ENCODE measurements around the gene ANGPTL8. TPM values are rescaled to one million over a fixed set of nuclear protein-coding genes. Genes with fewer than 3 reads are reported as not detected.
A peak's percentile ranks its signal among the peaks of the same experiment; 100 is the strongest.

Gene ANGPTL8
- total RNA-seq, 1 donor from 2014 or later = not detected

DNA sequence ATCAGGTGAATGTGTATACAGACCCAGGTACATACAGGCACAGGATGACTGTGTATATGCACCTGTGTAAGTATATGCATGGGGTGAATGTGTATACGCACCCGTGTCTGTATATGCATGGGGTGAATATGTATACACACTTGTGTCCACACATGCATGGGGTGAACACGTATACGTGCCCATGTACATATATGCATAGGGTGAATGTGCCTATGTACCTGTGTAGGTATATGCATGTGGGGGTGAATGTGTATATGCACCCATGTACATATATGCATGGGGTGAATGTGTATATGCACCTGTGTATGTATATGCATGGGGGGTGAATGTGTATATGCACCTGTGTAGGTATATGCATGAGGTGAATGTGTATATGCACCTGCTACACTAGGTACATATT, 6.9 kb upstream of the ANGPTL8 start:
- H3K27me3 Mint-ChIP-seq (ENCODE audit: insufficient read depth) = no peaks in the 10 kb centered on the region

DNA sequence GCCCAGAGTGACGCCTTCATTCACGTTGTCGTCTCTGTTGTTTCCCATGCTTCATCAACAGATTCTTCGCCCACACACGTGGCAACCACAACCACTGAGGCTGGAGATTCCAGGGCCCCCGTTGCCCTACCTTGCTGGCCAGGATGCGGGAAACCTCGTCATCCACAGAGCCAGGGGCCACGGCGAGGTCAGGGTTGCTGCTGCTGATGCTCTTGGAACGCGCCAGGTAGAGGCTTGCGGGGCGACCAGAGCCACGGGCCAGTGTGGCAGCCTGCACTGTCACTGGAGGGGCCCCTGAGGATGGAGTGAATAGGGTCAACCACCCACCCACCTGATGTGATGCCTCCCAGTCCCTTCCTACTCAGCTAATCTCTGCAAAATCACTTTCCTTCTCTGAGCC, 6.3 kb upstream of the ANGPTL8 start:
- intact Hi-C loops (cut with micrococcal nuclease) = no loop called here
- Mint-ChIP-seq H3K36me3 (ENCODE audit: low read depth) (no peaks in the 10 kb centered on the region), H3K27ac (no peak overlapping the region)

More for the DNA sequence above, 6.9 kb upstream of the ANGPTL8 start:
- no peaks in the 10 kb centered on the region for H3K4me1 Mint-ChIP-seq (ENCODE audit: low read depth)
- H3K27ac Mint-ChIP-seq = no peak overlapping the region
- intact Hi-C loops (cut with micrococcal nuclease) = no loop called here
- no peaks in the 10 kb centered on the region for H3K36me3 Mint-ChIP-seq (ENCODE audit: low read depth)
- H3K9me3 Mint-ChIP-seq = no peaks in the 10 kb centered on the region
- H3K4me3 Mint-ChIP-seq = no peak overlapping the region
- DNase-seq (ENCODE audit: low spot score) = no peak

DNA sequence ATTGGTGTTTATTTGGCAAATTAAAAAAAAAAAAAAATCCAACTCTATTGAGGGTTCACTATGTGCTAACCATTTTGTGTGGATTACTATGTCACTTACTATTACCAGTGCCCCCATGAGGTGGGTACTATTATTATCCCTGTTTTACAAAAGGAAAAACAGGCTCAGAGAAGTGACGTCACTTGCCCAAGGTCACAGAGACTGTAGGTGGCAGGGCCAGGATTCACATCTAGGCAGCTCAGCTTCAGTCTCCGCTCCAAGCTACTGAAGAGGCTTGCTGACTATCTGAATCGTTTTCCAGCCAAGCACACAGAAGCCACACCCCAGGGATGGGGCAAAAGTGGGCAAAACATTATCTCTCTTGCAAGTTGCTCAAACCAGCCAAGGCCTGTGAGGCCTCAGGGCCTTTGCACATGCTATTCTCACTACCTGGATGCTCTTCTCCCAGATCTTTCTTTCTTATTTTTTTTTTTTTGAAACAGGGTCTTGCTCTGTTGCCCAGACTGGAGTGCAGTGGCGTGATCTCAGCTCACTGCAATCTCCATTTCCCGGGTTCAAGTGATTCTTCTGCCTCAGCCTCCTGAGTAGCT, 4.8 kb upstream of the ANGPTL8 start:
- Mint-ChIP-seq H3K27me3 (ENCODE audit: insufficient read depth) (no peaks in the 10 kb centered on the region), H3K4me1 (ENCODE audit: low read depth) (no peaks in the 10 kb centered on the region), H3K27ac (no peak overlapping the region), H3K9me3 (peaks cover 5% of the 10 kb centered on the region), H3K4me3 (no peak overlapping the region), H3K36me3 (ENCODE audit: low read depth) (no peaks in the 10 kb centered on the region)
- DNase-seq (ENCODE audit: low spot score) = no peak
- intact Hi-C loops (cut with micrococcal nuclease) = no loop called here

More for the DNA sequence above, 6.3 kb upstream of the ANGPTL8 start:
- Mint-ChIP-seq H3K9me3 (no peaks in the 10 kb centered on the region), H3K4me3 (no peak overlapping the region), H3K27me3 (ENCODE audit: insufficient read depth) (no peaks in the 10 kb centered on the region), H3K4me1 (ENCODE audit: low read depth) (no peaks in the 10 kb centered on the region)
- DNase-seq (ENCODE audit: low spot score) = no peak

DNA sequence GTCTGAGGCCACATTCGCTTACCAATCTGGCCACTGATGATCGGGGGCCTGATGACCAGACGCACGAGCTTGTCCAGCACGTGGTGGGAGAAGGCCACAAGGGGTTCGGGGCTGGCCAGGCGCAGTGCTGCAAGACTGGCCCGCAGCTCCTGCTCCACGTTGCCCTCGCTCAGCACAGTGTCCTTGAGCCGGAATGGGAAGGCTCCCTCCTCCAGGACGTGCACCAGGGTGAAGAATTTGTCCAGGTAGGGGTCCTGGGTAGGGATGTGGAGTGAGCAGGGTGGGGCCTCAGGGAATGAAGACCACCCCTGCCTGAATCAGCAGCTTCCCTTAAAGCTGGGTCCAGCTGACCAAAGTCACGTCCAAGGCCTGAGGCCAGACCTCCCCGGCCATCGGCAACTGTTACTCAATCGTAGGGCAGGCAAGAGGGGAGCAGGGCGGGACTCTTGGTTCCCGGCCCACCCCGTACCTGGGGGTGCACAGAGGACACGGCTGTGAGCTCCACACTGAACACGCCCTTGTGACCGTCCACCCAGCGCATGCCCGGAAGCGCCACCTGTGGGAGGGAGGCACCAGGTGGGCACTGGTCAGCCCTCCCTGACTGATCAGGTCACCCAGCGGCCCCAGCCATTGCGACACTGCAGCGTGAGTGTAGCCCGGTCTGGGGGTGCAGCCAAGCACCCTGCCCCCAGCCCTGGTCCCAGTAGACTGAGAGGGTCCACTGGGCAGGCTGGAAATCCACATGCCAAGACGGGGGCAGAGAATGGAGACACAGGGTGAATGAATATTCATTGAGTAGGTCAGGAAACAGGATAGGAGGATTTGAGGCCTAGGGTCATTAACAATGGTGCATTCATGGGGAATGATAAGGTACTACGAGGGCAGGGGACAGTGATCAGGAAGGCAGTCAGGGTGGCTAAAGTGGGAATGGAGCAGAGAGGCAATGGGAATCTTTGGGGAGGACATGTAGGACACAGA, 2.8 kb upstream of the ANGPTL8 start:
- Mint-ChIP-seq H3K9me3 (peaks cover 5% of the 10 kb centered on the region), H3K4me1 (ENCODE audit: low read depth) (no peaks in the 10 kb centered on the region), H3K27me3 (ENCODE audit: insufficient read depth) (no peaks in the 10 kb centered on the region), H3K36me3 (ENCODE audit: low read depth) (no peaks in the 10 kb centered on the region), H3K27ac (no peak overlapping the region), H3K4me3 (no peak overlapping the region)
- DNase-seq (ENCODE audit: low spot score) = no peak
- intact Hi-C loops (cut with micrococcal nuclease) = no loop called here

DNA sequence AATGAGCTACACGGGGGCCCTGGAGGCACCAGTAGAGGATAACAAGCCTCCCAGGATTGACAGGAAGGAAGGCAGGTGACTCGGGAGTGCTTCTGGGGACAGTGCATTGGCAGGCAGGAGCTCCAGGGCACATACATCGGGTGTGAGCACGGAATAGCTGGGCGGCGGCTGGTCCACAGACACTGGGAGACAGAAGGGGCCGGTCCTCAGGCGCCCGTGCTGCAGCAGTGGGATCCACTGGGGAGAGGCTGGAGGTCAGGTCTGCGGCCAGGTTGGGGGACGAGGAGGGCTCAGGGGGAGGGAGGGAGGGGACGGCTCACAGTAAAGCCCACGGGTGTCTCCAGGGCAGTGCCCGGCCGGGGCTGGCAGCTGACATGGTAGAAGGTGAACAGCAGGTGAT, 2.1 kb upstream of the ANGPTL8 start:
- H3K27me3 Mint-ChIP-seq (ENCODE audit: insufficient read depth) = no peaks in the 10 kb centered on the region
- peaks cover 5% of the 10 kb centered on the region for H3K9me3 Mint-ChIP-seq
- H3K4me3 Mint-ChIP-seq = no peak overlapping the region
- H3K27ac Mint-ChIP-seq = no peak overlapping the region
- H3K36me3 Mint-ChIP-seq (ENCODE audit: low read depth) = no peaks in the 10 kb centered on the region
- intact Hi-C loops (cut with micrococcal nuclease) = no loop called here
- DNase-seq (ENCODE audit: low spot score) = no peak
- no peaks in the 10 kb centered on the region for H3K4me1 Mint-ChIP-seq (ENCODE audit: low read depth)

DNA sequence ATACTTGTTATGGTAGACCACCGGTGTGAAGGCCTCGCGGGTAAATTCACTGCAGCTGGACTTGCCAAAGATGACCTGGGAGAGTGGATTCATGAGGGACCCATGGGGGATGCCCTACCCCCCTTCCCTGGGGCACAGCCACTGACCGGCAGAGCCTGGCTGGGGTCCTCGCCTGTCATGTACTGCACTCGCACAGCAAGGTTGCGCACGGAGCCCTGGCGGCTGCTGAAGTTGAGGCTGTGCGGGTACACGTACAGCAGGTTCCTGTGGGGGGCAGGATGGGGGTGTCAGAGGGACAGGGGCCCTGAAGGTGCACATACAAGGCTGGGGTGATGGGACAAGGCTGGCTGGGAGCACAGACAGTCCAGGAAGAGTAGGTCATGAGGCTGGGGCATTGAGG, 1.4 kb upstream of the ANGPTL8 start:
- Mint-ChIP-seq H3K4me1 (ENCODE audit: low read depth) (no peaks in the 10 kb centered on the region), H3K27ac (no peak overlapping the region), H3K36me3 (ENCODE audit: low read depth) (no peaks in the 10 kb centered on the region), H3K9me3 (peaks cover 5% of the 10 kb centered on the region), H3K27me3 (ENCODE audit: insufficient read depth) (peaks cover 3% of the 10 kb centered on the region), H3K4me3 (no peak overlapping the region)
- DNase-seq (ENCODE audit: low spot score) = no peak
- intact Hi-C loops (cut with micrococcal nuclease) = no loop called here

DNA sequence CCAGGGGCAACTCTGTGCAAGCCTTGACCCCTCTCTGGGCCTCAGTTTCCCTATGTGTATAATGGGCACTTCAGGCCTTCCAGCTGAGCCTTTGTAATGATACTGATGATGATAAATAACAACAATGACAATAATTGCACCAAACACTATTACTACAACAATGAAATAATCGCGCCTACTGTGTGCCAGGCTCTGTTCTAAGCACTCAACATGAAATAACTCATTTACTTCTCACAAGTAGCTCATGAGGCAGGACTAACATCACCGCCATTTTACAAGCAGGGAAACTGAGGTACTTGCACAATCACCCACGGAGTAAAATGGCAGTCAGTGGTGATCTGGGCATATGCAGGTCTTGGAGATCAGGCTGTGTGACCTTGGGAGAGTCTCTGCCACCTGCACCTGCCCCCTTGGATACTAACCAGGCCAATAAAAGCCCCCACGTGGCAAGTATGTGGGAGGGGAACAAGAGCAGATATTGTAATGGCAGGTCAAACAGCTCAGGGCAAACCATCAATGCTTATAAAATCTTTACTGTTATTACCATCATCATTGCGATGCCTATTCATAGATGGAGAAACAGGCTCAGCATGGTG, 540 bp upstream of the ANGPTL8 start:
- intact Hi-C loops (cut with micrococcal nuclease) = no loop called here
- no peak overlapping the region for H3K4me3 Mint-ChIP-seq
- H3K27ac Mint-ChIP-seq = no peak overlapping the region
- DNase-seq (ENCODE audit: low spot score) = no peak
- peaks cover 6% of the 10 kb centered on the region for H3K27me3 Mint-ChIP-seq (ENCODE audit: insufficient read depth)
- no peaks in the 10 kb centered on the region for H3K36me3 Mint-ChIP-seq (ENCODE audit: low read depth)
- no peaks in the 10 kb centered on the region for H3K4me1 Mint-ChIP-seq (ENCODE audit: low read depth)
- H3K9me3 Mint-ChIP-seq = peaks cover 5% of the 10 kb centered on the region

DNA sequence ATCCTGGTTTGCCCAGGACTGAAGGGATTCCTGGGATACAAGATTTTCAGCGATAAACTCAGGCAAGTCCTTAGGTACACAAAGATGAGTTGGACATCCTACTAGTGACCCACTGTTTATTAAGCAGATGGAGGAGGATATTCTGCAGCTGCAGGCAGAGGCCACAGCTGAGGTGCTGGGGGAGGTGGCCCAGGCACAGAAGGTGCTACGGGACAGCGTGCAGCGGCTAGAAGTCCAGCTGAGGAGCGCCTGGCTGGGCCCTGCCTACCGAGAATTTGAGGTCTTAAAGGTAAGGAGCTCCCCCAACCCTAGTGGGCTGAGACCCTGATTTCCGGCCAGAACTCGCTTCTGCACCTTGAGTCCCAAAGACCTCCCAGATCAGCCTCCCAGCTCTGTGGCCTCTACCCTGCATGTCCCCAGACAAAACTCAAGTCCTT, 607 bp downstream of the ANGPTL8 start:
- no peaks in the 10 kb centered on the region for H3K36me3 Mint-ChIP-seq (ENCODE audit: low read depth)
- H3K9me3 Mint-ChIP-seq = peaks cover 5% of the 10 kb centered on the region
- H3K27ac Mint-ChIP-seq = no peak overlapping the region
- DNase-seq (ENCODE audit: low spot score) = no peak
- H3K4me3 Mint-ChIP-seq = no peak overlapping the region
- H3K27me3 Mint-ChIP-seq (ENCODE audit: insufficient read depth) = peaks cover 7% of the 10 kb centered on the region
- H3K4me1 Mint-ChIP-seq (ENCODE audit: low read depth) = no peaks in the 10 kb centered on the region
- intact Hi-C loops (cut with micrococcal nuclease) = loop anchor here (5.0 kb wide), 1 partner anchor 43 kb away; the partner anchor contains the start of gene KANK2

DNA sequence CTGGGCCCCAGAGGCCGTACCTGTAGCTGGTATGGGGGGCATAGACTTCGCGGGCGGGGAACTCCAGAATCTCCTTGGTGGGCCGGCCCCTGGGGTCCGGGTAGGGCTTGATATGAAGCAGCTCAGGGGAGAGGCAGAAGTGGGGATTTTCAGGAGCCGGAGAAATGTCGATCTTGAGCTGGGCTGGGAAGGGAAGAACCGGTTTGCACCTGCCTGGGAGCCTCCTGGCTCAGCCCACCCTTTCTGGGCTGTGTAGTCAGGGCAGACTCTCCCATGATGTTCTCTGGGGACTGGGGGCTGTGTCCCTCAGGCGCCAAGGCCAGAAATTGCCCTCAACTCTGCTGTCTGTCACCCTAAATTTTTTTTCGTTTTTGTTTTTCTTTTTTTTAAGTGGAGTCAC, 2.6 kb downstream of the ANGPTL8 start:
- Mint-ChIP-seq H3K27ac (no peak overlapping the region), H3K36me3 (ENCODE audit: low read depth) (no peaks in the 10 kb centered on the region), H3K4me3 (no peak overlapping the region), H3K4me1 (ENCODE audit: low read depth) (no peaks in the 10 kb centered on the region), H3K9me3 (peaks cover 5% of the 10 kb centered on the region), H3K27me3 (ENCODE audit: insufficient read depth) (peaks cover 7% of the 10 kb centered on the region)
- intact Hi-C loops (cut with micrococcal nuclease) = loop anchor here (5.0 kb wide), 1 partner anchor 45 kb away; the partner anchor contains the start of gene KANK2
- no peak for DNase-seq (ENCODE audit: low spot score)

DNA sequence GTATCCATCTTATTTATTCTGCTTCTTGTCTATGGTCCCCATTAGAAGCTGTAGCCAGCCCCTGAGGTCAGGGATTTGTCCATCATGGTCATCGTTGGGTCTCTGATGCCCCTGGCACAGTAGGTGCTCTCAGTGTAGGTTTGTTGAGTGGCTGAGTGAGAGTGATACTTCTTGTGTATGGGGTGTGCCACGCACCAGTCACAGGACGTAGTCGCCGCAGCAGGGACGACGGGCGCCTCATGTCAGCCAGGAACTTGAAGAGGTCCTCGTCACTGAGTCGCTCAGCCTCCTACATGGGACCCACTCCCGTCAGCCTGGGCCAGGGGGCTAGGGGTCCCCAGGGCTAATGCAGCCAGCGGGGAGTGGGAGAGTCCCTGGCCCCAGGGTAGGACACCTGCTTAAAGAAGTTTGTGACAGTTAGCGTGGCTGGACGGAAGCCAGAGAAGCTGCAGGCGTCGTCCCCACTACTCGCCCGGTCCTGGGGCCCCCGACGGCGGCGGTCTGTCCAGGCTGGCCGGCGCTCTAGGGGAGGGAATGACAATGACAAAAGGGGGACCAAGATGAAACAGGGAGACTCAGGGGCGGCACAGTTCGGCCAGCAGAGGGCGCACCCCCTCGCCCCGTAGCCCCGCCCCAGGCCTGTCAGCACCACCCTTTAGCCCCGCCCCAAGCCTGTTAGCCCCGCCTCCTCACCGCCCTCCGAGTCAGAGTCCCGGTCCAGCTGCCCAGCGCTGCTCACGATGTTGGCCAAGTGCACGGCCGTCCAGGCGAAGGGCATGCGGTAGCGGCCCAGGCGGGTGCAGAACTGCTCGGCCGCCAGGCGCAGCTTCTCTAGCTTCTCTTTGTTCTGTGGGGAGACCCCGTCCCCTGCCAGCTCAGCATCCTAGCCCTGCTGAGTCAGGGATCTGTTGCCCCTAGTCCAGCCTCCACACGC, 3.7 kb downstream of the ANGPTL8 start:
- intact Hi-C loops (cut with micrococcal nuclease) = loop anchor here (5.0 kb wide), 1 partner anchor 46 kb away; the partner anchor contains the start of gene KANK2
- no peak overlapping the region for H3K4me3 Mint-ChIP-seq
- peak; percentile 57 for DNase-seq (ENCODE audit: low spot score)
- H3K27ac Mint-ChIP-seq = no peak overlapping the region
- no peaks in the 10 kb centered on the region for H3K36me3 Mint-ChIP-seq (ENCODE audit: low read depth)
- peaks cover 5% of the 10 kb centered on the region for H3K9me3 Mint-ChIP-seq
- H3K4me1 Mint-ChIP-seq (ENCODE audit: low read depth) = no peaks in the 10 kb centered on the region
- peaks cover 8% of the 10 kb centered on the region for H3K27me3 Mint-ChIP-seq (ENCODE audit: insufficient read depth)

DNA sequence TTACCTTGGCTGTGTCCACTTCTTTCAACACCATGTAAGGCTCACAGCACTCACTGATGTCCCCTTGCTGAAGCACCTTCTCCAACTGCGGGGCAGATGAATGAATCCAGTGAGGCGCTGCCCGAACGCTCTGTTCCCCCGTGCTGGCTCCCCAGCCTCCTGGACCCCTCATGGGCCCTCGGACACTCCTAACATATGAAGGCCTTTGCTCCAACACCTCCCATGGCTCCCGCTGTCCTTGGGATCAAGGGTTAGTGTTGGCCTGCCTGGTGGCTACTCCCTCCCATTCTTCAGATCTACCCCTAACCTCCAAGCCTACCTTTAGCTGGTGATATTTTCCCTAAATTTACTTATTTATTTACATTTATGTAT, 4.4 kb downstream of the ANGPTL8 start:
- Mint-ChIP-seq H3K4me3 (no peak overlapping the region), H3K36me3 (ENCODE audit: low read depth) (no peaks in the 10 kb centered on the region), H3K27ac (no peak overlapping the region), H3K4me1 (ENCODE audit: low read depth) (no peaks in the 10 kb centered on the region), H3K9me3 (peaks cover 4% of the 10 kb centered on the region), H3K27me3 (ENCODE audit: insufficient read depth) (peaks cover 9% of the 10 kb centered on the region)
- intact Hi-C loops (cut with micrococcal nuclease) = loop anchor here (5.0 kb wide), 1 partner anchor 46 kb away; the partner anchor contains the start of gene KANK2
- no peak for DNase-seq (ENCODE audit: low spot score)
